Measurements from ENCODE around the gene FBXO7.

The FBXO7 gene

DNA sequence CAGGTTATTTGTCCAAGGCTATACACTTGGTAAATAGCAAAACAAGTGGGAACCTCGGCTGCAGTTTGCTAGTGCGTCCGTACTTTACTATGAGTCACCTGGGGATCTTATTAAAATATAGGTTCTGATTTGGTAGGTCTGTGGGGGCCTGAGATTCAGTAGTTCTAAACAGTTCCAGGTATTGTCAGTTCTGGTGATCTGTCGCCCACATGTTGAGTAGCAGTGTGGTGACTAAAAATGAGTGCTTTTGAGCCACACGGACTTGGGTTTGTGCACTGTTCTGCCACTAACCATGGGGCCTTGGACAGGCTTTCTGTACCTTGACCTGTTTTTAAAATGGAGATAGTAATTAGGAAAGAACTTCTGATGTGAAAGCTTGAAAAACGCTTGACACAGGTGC lies 15.7 kb downstream of the FBXO7 start:
- DNase-seq, result no peak

- no peak for DNase-seq
Observed at GRCh38 chr22:32492111-32492510, 17.5 kb downstream of the FBXO7 start.

DNA sequence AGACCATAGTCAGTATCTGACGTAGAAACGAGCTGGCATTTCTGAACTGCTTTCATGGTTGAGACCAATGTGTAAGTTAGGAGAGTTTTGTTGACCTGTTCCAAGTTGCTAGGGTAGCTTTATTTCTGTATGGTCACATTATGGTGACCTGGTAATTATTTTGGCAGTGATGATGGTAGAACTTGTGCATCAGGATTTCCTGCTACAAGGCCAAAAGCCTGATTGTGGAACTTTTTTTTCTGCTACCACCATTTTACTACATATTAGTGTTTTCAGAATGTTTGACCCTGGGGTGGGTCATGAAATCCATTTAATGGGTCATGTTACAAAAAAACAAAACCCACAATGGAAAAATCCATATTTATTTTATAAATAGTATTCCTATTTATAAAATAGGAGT lies 18.9 kb downstream of the FBXO7 start:
- no peak for DNase-seq

- DNase-seq, result no peak
Observed at GRCh38 chr22:32494971-32495370, 20.4 kb downstream of the FBXO7 start.

- DNase-seq, result peak; percentile 3
Observed at GRCh38 chr22:32499666-32500065, 25.1 kb downstream of the FBXO7 start.

DNA sequence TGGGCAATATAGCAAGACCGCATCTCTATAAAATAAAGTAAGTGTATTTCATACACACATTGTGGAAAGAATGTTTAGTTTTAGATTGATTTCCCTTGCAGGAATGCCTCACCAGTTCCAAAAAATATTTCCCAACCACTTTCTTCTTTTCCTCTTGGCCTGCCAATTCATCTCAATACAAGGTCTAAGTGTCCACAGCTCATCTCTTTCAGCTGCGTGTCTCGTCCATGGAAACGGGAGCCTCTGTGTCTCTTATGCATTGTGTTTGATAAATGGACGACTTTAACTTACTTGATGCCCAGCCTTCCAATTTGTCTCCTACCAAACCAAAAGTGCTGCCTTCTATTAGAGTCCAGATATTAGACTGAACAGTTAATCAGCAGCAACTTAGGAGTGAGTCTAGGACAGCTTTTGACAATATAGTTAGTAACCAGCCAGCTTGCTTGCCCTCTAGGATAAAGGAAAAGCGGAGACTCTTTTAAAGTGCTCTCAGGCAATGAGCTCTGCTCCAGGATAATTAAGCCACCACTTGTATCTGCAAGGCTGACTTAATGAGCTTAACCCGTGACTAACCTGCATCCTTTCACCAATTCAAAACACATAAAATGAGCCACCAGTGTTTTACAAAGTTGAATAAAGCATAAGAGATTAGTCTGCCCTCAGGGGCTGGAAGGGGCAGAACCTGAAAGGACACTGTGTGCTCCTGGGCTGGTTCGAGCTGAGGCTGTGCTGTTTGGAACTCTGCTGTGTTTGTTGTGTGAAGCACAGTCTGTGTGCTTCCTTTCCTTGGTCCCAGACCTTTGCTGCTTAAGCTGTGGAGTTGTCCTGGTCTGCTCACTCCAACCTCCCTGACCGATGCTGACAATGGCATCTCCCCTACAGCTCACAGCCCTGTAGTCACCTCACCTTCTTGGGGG lies 27.5 kb downstream of the FBXO7 start:
- DNase-seq, result peak; percentile 10

DNA sequence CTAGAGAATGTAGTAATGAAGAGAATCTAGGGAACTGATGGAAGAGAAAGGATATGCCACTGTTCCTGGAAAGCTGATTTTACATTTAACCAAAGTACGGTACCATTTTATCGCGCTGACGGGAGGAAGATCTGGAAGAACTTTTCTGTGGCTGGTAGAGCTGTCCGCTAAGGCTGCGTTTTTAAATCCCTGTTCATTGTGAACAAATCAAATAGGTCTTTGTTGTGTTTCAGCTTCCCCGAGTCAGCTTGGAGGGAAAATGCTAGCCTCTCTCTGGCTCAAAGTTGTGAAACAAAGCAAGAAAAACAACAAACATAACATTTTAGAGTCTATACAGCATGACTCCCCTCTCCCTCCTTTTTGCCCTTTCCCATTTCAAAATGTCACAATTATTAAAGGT lies 34.4 kb downstream of the FBXO7 start:
- DNase-seq, result no peak

- no peak for DNase-seq
Observed at GRCh38 chr22:32511274-32511673, 36.7 kb downstream of the FBXO7 start.

- DNase-seq, result no peak
Observed at GRCh38 chr22:32511776-32512175, 37.2 kb downstream of the FBXO7 start.

- no peak for DNase-seq
Observed at GRCh38 chr22:32512267-32512982, 37.8 kb downstream of the FBXO7 start.

DNA sequence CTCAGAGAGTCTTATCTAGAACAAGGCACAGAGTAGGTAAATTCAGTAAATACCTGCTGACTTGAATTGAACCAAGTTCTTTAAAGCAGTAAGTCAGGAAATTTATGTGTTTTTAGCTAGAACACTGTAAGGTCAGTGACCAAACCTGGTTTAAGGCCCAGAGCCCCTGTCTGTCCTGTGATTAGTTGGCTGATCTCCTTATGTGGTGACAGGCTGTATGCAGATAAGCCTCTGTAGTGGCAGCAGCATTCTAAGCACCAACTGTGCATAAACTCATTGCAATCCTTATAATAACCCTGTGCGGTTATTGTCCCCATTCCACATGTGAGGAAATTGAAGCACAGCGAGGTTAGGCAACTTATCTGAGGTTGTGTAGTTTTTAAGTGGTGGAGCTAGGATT lies 40.5 kb downstream of the FBXO7 start:
- no peak for DNase-seq

GRCh38 chr22:32517488-32517887 lies 42.9 kb downstream of the FBXO7 start:
- no peak for DNase-seq

DNA sequence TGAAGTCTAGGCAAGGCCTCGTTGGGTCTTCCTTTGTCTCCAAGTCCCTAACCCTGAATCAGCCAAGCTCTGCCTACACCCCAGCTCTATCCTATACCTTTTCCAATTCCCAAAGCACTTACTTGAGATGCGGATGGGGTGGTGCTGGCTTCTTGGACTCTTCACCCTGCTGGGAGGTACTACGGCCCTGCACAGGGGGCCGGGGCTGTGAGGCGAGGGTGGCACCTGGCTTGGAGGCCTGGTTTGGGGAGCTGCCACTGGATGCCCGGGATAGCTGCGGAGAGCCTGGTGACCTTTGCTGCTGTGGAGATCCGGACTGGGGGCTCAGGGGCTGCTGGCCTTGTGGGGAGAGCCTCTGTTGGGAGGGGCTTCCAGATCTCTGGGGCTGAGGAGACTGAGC lies 43.3 kb downstream of the FBXO7 start:
- DNase-seq, result no peak

- peak; percentile 63 for DNase-seq
Observed at GRCh38 chr22:32518381-32518780, 43.8 kb downstream of the FBXO7 start.

DNA sequence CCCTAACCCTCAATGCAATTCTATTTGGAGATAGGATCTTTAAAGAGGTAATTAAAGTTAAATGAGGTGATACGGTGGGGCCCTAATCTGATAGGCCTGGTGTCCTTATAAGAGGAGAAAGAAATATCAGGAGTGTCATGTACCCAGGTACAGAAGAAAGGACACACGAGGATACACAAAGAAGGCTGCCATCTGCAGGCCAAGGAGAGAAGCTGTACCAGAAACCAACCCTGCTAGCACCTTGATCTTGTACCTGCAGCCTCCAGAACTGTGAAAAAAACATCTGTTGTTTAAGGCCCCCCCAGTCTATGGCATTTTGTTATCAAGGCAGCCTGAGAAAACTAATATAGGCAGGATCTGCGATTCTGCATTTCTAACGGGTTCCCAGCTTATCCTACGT lies 44.2 kb downstream of the FBXO7 start:
- DNase-seq, result no peak

DNA sequence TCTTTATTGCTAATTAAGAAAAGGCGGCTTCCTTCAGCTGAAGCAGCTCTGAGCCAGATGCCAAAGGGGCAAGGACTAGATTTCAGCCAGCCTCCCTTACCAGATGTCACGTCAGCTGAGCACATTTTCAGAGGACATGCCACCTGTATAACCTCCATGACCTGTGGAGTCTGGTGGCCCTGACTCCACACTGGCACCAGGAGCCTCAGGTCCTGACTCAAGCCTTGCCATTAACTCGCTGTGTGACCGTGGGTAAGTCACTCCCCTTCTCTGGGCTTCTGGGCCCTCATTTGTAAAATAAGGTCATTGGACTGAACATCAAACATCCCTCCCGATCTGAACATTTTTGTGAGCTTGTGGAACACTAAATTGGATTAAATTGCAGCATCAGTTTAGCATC lies 46.0 kb downstream of the FBXO7 start:
- DNase-seq, result no peak

DNA sequence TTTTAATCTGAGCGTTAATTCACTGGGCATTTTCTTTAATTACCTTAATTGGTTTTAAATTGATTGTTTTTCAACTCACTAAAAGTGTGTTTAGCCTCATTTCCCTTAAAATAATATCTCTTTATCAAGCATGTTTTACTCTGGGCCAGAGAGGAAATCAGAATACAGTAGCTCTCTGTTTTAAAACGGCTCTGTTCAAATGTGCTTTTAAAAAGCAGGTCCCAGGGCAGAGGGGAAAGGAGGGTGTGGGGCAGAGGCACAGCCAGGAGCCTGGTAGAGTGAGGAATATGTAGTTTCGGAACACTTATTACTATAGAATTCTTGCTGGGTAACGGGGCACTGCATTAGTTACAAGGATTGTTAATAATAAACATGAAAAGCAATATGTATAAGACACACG lies 47.6 kb downstream of the FBXO7 start:
- DNase-seq, result no peak

DNA sequence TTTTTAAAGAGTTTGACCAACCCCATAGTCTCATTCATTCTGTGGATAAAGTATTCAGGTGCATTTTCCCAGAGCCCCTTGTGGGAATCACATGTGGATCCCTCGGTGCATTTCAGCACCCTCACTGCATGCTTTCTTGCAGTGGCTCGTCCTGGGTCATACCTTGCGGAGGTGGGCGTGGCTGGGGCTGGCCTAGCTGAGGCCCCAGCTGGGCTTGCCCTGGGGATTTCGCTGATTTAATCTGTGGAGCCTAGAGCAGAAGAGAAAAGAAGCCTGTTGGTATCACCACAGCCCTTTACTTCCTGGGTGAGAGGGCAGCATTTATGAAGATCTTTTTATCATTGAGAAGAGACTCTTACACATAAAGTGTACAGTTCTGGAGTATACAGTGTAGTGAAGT lies 53.1 kb downstream of the FBXO7 start:
- no peak for DNase-seq

DNA sequence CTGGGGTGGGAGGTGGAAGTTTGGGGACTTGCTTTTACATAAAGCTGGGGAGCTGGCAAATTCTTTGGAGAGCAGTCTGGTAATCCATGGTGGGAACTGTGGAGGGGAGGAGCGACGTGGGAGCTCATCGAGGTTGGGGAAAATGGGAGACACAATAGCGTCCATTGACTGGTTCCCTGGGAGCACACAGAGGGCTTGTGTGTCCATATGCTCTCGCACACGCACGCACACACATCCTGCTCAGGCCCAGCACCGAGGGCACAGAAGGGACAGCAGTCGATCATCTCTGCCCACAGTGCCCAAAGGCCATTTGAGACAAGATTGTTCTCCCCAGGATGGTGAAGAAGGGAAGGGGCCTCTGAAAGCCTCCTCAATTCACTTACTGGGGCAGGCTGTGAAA lies 53.7 kb downstream of the FBXO7 start:
- DNase-seq, result no peak

GRCh38 chr22:32528984-32529982 lies 54.7 kb downstream of the FBXO7 start:
- DNase-seq, result peak; percentile 84

DNA sequence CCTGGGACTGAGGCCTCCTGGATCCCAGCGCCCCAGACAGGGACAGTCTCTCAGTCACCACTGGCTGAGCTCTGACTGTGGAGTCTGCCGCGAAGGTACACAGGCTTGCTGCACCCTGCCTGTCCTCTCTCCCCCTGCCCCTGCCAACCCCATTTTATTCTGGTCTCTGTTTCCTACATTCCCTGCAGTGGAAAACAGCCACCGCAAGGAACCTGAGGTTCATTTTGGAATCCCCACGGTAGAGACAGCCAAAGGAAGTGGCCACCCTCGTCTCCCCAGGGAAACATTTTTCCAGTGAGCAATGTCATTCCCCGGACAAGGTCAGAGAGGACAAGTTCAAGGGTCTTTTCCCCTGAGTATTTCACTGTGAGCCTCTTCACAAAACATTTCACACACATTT lies 56.6 kb downstream of the FBXO7 start:
- peak; percentile 25 for DNase-seq

DNA sequence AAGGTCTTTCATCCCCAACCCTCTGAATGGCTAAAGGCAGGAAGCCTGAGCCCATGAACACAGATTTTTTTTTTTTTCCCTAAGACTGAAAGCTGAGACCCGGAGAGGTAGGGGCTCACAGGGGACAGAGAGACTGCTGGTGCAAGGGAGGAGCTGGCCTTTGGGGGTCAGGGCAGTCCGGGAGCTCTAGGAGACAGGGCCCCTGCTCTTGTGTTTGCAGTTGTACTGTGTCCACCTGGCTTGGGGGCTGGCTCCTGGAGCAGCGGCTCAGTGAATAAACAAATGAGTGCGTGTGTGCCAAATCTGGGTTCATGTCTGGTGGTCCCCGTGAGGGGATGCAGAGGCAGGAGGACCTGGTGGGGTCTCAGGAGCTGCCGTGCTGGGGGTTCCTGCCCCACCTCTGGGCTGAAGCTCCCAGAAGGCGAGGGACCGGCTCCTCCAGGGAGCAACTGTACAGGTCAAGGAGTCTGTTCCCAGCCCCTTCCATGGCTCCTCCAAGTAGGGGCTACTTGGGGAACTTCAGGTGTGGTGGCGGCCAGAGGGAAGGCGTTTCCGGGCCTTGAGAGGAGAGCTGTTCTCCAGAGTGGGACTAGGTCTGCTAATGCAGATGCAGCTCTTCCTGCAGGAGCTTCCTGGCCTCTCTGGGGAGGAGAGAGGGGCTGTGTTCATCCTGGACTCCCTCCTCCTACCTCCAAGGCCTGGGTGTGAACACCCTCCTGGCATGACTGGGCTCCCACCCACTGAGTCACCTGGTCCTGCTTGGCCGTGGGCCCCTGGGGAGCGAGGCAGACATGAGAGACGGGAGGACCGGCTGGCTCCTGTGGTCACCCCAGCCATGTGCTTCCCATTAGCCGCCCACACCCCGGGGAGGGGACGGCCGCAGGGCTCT lies 57.6 kb downstream of the FBXO7 start:
- DNase-seq, result peak; percentile 95

All from fibroblast of upper back skin (primary cell).